ENCODE data around the gene FGF14. TPM values are rescaled to one million over a fixed set of nuclear protein-coding genes. Genes with fewer than 3 reads are reported as not detected.

FGF14 gene
- total RNA-seq, 1 donor from 2014 or later, result 2.9 TPM

DNA sequence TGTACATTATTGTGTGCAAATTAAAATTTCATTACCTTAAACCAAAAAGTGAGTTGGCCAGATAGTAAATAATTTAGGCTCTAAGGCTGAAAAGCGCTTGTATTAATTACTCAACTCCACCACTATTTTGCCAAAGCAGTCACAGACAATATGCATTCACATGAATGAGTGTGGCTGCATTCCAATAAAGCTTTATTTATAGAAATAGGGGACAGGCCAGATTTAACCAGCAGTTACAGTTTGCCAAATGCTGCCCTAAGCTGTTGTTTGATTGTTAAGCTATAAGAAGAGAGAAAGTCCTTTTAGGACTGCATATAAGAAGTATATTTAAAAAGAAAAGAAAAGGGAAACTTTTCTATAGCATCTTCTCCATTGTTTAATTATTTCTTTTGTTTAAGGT, 606.8 kb downstream of the FGF14 start:
- Histone ChIP-seq H3K9me3 (replicated peaks) (no peaks in the 10 kb centered on the region), H3K36me3 (no peaks in the 10 kb centered on the region), H3K27me3 (ENCODE audit: low read depth) (no peaks in the 10 kb centered on the region), H3K27ac (replicated peaks) (peak overlapping the region; percentile 54), H3K4me1 (peaks cover 35% of the 10 kb centered on the region), H3K4me3 (no peak overlapping the region)
- DNase-seq, result no peak
- TF ChIP-seq, protein P1, sequence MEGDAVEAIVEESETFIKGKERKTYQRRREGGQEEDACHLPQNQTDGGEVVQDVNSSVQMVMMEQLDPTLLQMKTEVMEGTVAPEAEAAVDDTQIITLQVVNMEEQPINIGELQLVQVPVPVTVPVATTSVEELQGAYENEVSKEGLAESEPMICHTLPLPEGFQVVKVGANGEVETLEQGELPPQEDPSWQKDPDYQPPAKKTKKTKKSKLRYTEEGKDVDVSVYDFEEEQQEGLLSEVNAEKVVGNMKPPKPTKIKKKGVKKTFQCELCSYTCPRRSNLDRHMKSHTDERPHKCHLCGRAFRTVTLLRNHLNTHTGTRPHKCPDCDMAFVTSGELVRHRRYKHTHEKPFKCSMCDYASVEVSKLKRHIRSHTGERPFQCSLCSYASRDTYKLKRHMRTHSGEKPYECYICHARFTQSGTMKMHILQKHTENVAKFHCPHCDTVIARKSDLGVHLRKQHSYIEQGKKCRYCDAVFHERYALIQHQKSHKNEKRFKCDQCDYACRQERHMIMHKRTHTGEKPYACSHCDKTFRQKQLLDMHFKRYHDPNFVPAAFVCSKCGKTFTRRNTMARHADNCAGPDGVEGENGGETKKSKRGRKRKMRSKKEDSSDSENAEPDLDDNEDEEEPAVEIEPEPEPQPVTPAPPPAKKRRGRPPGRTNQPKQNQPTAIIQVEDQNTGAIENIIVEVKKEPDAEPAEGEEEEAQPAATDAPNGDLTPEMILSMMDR (IDR thresholded peaks at IDR 0.05; ENCODE audit: borderline replicate concordance), result no peak
- intact Hi-C loops (cut with micrococcal nuclease), result loop anchor here (10.0 kb wide), 1 partner anchor 120 kb away; no protein-coding TSS in a partner anchor

DNA sequence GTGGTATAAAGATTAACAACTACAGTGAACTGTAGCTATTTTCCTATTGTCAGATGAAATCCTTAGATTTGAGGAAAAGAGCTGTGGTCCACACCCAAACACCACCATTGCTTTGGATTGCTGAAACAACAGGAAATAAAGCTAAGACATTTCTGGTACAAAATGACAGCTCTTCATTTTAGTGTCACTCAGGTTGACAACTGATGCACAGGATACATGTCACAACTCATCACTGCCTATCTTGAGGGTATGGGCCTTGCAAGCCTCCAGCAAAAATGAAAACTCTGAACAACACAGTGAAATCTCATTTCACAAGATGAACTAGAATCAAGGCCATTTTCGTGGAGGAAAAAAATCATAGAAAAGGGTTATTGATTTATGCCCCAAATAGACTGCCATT, 609.7 kb downstream of the FGF14 start:
- DNase-seq, result no peak
- Histone ChIP-seq H3K36me3 (no peaks in the 10 kb centered on the region), H3K4me3 (no peak overlapping the region), H3K4me1 (peaks cover 26% of the 10 kb centered on the region), H3K27ac (replicated peaks) (no peak overlapping the region), H3K27me3 (ENCODE audit: low read depth) (no peaks in the 10 kb centered on the region), H3K9me3 (replicated peaks) (no peaks in the 10 kb centered on the region)
- intact Hi-C loops (cut with micrococcal nuclease), result loop anchor here (10.0 kb wide), 1 partner anchor 123 kb away; no protein-coding TSS in a partner anchor
- TF ChIP-seq, protein P1 (IDR thresholded peaks at IDR 0.05; ENCODE audit: borderline replicate concordance), result no peak

DNA sequence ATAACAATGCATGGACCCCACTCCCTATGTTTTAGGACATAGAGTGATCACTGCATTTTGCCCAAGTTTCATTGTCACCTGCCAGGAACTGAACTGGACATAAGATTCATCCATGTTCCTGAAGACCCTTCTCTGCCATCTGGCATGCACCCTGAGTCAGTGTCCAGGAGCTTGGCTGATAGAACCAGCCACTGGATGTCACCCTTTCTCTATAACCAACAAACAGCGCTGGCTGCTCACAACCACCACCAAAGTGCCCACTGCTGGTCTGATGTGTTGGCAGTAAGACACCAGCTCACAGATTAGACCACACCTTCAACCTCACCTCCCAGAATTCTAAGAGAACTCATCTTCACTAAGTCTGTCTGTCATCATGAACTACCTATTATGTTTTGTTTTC, 616.0 kb downstream of the FGF14 start:
- H3K4me1 ChIP-seq, result no peaks in the 10 kb centered on the region
- DNase-seq, result peak; percentile 19
- no peak overlapping the region for H3K27ac ChIP-seq (replicated peaks)
- intact Hi-C loops (cut with micrococcal nuclease), result no loop called here
- no peaks in the 10 kb centered on the region for H3K36me3 ChIP-seq
- no peak overlapping the region for H3K4me3 ChIP-seq
- TF ChIP-seq, protein P1 (IDR thresholded peaks at IDR 0.05; ENCODE audit: borderline replicate concordance), result peak; percentile 64
- no peaks in the 10 kb centered on the region for H3K9me3 ChIP-seq (replicated peaks)
- H3K27me3 ChIP-seq (ENCODE audit: low read depth), result no peaks in the 10 kb centered on the region

DNA sequence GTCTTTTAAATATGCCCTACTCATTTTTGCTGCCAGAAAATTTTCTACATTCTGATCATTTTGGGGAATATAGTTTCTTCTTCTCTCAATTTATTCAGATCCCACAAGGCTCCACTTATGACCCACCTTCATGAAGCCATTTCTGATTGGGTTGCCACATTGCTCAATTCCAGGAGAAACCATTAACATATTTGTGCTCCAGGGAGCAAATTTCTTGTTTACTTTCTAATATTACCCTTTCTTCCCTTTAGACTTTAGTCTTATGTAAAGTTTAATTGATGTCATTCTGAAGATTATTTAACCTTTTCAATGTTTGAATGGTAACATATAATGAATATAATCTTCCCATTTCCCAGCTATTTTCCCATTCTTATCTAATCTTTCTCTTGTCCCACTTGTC, 617.5 kb downstream of the FGF14 start:
- Histone ChIP-seq H3K4me3 (no peak overlapping the region), H3K4me1 (no peaks in the 10 kb centered on the region), H3K27me3 (ENCODE audit: low read depth) (no peaks in the 10 kb centered on the region), H3K9me3 (replicated peaks) (no peaks in the 10 kb centered on the region), H3K36me3 (no peaks in the 10 kb centered on the region), H3K27ac (replicated peaks) (no peak overlapping the region)
- TF ChIP-seq, protein P1 (IDR thresholded peaks at IDR 0.05; ENCODE audit: borderline replicate concordance), result no peak
- no peak for DNase-seq
- intact Hi-C loops (cut with micrococcal nuclease), result no loop called here

DNA sequence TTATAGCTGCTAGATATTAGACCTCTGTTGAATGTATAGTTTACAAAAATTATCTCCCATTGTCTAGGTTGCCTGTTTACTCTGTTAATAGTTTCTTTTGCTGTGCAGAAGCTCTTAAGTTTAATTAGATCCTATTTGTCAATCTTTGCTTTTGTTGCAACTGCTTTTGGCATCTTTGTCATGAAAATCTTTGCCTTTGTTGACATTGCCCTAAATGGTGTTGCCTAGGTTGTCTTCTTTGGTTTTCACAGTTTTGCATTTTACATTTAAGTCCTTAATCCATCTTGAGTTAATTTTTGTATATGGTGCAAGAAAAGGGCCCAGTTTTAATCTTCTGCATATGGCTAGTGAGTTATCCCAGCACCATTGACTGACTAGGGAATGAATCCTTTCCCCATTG, 618.3 kb downstream of the FGF14 start:
- H3K4me3 ChIP-seq, result no peak overlapping the region
- H3K9me3 ChIP-seq (replicated peaks), result no peaks in the 10 kb centered on the region
- H3K27me3 ChIP-seq (ENCODE audit: low read depth), result no peaks in the 10 kb centered on the region
- no peaks in the 10 kb centered on the region for H3K4me1 ChIP-seq
- intact Hi-C loops (cut with micrococcal nuclease), result no loop called here
- no peaks in the 10 kb centered on the region for H3K36me3 ChIP-seq
- TF ChIP-seq, protein P1 (IDR thresholded peaks at IDR 0.05; ENCODE audit: borderline replicate concordance), result no peak
- H3K27ac ChIP-seq (replicated peaks), result no peak overlapping the region
- no peak for DNase-seq
